Loucy (cell line): ENCODE data around the gene EPHB6.

ENCODE experiments used
- CTCF ChIP-seq: fragments of 200-600 bp; sonication (generic); conservative IDR thresholded peaks from 2 replicates; pipeline ENCODE4 v1.5.1; 2014; ENCODE audit warnings: mild to moderate bottlenecking, antibody characterized with exemption, low read length
- EZH2phosphoT487 ChIP-seq: fragments of 200-600 bp; IDR thresholded peaks from 2 replicates; pipeline ENCODE4 v1.6.1; 2018; ENCODE audit warnings: antibody characterized with exemption, mild to moderate bottlenecking, moderate library complexity, borderline replicate concordance

DNA sequence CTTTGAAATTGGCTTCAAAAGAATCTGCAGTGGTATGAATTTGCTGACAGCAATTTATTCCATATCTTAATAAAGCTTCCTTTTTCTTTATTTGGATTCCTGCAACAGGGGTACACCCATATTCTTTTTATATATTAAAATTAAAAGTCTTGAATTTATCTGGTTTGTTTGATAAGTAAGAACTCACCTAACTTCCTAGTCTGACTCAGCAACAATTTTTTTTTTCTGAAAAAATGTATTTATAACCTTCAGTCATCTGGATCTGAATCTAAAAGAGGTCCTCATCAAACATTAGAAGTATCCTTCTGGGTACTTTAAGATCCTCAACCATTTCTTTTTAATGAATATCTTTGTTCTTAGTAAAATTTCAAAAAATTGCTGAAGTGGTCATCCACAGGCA, 4.5 kb downstream of the EPHB6 start:
- TF ChIP-seq CTCF (no peak), EZH2phosphoT487 (no peak)
